Measurements from ENCODE around the gene POLD2. TPM values are rescaled to one million over a fixed set of nuclear protein-coding genes. Genes with fewer than 3 reads are reported as not detected.

POLD2 gene
- total RNA-seq, 4 donors from 2014 or later = 12.9 to 73.3 (median 33.7) TPM

DNA sequence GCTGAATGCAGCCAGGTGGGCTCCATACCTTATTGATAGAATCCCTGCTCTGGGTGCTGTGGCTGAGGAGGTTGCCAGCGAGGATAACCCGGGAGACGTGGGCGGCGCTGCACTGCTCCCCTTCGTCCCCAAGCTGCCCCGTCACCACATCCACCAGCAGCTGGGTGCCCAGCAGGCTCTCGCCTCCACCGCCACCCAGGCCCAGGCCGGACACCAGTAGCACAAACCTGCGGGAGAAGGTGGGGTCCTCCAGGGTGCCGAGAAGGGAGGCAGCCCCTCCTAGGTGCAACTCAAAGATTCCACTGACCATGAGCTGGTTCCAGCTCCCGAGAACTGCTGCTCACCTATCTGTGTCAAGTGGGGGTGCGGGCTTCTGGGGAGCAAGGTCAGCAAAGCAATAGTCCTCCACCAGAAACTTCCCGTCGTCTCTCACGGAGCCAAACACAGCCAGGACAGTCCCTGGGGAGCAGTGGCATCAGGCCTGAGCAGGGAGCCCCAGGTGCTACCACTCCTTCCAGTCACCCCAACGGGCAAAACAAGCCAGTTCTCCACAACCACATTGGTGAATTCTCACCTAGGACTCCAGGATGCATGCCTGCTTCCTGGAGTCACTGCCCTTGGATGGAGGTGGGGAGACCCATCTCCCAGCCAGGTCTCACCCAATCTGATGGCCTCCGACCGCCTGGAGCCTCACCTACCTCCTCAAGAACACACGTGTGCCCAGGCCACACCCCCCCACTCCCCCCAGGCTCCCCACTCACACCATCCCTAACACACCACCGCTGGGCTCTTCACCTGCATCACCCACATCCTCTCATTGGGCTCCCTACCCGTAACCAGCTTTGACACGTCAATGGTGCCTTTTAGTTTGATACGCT is 6.3 kb downstream of the POLD2 start:
- H3K27me3 ChIP-seq = no peaks in the 10 kb centered on the region
- no peak overlapping the region for H3K27ac ChIP-seq
- intact Hi-C loops (cut with DNase I; ENCODE audit: low total_unique reads) = no loop called here
- no peak overlapping the region for H3K4me3 ChIP-seq
- DNase-seq = no peak
- no peaks in the 10 kb centered on the region for H3K9me3 ChIP-seq
- H3K36me3 ChIP-seq = no peaks in the 10 kb centered on the region
- H3K4me1 ChIP-seq = peaks cover 0 to 3% of the 10 kb centered on the region in 2 donors
- TF ChIP-seq, protein P1, sequence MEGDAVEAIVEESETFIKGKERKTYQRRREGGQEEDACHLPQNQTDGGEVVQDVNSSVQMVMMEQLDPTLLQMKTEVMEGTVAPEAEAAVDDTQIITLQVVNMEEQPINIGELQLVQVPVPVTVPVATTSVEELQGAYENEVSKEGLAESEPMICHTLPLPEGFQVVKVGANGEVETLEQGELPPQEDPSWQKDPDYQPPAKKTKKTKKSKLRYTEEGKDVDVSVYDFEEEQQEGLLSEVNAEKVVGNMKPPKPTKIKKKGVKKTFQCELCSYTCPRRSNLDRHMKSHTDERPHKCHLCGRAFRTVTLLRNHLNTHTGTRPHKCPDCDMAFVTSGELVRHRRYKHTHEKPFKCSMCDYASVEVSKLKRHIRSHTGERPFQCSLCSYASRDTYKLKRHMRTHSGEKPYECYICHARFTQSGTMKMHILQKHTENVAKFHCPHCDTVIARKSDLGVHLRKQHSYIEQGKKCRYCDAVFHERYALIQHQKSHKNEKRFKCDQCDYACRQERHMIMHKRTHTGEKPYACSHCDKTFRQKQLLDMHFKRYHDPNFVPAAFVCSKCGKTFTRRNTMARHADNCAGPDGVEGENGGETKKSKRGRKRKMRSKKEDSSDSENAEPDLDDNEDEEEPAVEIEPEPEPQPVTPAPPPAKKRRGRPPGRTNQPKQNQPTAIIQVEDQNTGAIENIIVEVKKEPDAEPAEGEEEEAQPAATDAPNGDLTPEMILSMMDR (IDR thresholded peaks at IDR 0.05) = no peak
- no peak for TF ChIP-seq POLR2A (IDR thresholded peaks at IDR 0.05)

DNA sequence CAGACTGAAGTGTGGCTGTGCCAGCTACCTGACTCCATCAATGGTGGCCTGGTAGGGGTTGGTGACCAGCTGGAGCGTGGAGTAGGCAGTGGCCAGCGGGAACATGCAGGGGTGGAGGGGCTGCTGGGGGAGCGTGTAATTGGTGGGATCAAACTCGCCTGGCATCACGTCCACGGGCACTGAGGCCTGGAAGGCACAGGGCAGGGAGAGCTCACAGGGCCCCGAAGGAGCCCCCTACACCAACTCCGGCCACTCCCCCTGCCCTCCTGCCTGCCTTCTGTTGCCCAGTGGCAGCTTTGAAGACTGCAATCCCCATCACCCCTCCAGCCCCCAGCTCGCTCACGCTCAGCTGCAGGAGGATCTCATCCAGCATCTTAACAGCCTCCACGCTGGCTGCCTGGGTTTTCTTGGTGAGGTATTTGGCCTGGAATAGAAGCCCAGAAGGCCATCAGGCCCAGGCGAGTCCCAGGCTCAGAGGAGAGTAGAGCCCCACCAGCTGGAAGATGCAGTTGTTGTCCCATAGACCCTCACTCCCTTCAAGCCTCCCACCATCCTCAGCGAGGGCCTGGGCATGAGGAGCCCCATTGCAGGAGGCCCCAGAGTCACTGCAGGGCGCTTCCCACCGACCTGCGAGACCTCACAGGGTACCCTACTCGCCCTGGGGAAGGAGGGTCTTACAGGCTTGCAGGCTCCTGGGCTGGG is 7.1 kb downstream of the POLD2 start:
- intact Hi-C loops (cut with DNase I; ENCODE audit: low total_unique reads) = no loop called here
- Histone ChIP-seq H3K36me3 (no peaks in the 10 kb centered on the region), H3K4me1 (peaks cover 0 to under 1% of the 10 kb centered on the region in 2 donors), H3K4me3 (no peak overlapping the region), H3K27me3 (no peaks in the 10 kb centered on the region), H3K27ac (no peak overlapping the region), H3K9me3 (no peaks in the 10 kb centered on the region)
- no peak for TF ChIP-seq POLR2A (IDR thresholded peaks at IDR 0.05)
- TF ChIP-seq, protein P1 (IDR thresholded peaks at IDR 0.05) = no peak
- DNase-seq = no peak

DNA sequence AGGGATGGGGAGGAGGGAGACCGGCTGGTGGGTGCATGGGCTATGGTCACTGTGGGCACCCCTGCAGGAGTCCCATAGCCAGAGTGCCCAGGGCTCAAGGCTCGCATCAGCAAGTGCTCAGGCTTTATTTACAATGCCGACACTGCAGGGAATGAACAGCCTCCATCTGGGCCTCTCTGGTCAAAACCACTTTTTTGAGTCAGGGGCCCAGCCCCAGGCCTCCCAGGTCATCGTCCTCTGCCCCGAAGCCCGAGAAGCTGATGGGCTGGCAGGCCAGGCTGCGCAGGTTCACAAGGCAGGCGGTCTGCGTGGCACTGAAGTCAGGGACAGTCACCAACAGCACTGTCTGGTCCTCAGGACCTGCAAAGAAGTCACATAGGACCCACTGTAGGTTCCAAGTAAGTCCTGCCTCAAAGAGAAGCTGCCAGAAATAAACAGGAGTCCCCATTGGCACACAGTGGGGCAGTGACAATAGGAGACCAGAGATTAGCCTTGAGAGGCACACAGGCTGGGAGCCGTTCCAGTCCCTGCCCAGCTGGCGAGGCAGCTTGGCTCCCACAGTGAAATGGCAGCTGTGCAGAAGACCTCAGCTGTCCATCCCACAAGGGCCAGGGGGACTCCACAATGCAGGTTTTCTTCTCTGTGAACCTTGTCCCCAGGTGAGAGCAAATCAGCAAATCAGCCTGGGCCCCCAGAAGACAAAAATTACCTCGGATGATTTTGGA is 8.6 kb downstream of the POLD2 start:
- TF ChIP-seq POLR2A (IDR thresholded peaks at IDR 0.05) = no peak
- TF ChIP-seq, protein P1 (IDR thresholded peaks at IDR 0.05) = no peak
- Histone ChIP-seq H3K4me1 (no peaks in the 10 kb centered on the region), H3K9me3 (no peaks in the 10 kb centered on the region), H3K27ac (no peak overlapping the region), H3K4me3 (no peak overlapping the region), H3K36me3 (no peaks in the 10 kb centered on the region), H3K27me3 (no peaks in the 10 kb centered on the region)
- DNase-seq = no peak
- intact Hi-C loops (cut with DNase I; ENCODE audit: low total_unique reads) = no loop called here

DNA sequence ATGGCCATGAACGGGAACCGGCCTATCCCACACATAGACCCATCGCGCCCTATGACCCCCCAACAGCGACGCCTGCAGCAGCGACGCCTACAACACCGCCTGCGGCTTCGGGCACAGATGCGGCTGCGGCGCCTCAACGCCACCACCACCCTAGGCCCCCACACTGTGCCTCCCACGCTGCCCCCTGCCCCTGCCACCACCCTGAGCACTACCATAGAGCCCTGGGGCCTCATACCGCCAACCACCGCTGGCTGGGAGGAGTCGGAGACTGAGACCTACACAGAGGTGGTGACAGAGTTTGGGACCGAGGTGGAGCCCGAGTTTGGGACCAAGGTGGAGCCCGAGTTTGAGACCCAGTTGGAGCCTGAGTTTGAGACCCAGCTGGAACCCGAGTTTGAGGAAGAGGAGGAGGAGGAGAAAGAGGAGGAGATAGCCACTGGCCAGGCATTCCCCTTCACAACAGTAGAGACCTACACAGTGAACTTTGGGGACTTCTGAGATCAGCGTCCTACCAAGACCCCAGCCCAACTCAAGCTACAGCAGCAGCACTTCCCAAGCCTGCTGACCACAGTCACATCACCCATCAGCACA is 9.5 kb downstream of the POLD2 start:
- no peak overlapping the region for H3K27ac ChIP-seq
- no peaks in the 10 kb centered on the region for H3K9me3 ChIP-seq
- H3K4me3 ChIP-seq = no peak overlapping the region
- H3K27me3 ChIP-seq = no peaks in the 10 kb centered on the region
- no peaks in the 10 kb centered on the region for H3K4me1 ChIP-seq
- H3K36me3 ChIP-seq = no peaks in the 10 kb centered on the region
- intact Hi-C loops (cut with DNase I; ENCODE audit: low total_unique reads) = no loop called here
- no peak for TF ChIP-seq POLR2A (IDR thresholded peaks at IDR 0.05)
- TF ChIP-seq, protein P1 (IDR thresholded peaks at IDR 0.05) = no peak
- DNase-seq = no peak
